AG20443 (cell line): Measurements from ENCODE around the gene BTRC.
A peak's percentile ranks its signal among the peaks of the same experiment; 100 is the strongest.

Experiments
- DNase-seq: peaks from one replicate; pipeline ENCODE4 v3.0.0; 2012; ENCODE audit warnings: low spot score, mixed read lengths

BTRC gene

DNA sequence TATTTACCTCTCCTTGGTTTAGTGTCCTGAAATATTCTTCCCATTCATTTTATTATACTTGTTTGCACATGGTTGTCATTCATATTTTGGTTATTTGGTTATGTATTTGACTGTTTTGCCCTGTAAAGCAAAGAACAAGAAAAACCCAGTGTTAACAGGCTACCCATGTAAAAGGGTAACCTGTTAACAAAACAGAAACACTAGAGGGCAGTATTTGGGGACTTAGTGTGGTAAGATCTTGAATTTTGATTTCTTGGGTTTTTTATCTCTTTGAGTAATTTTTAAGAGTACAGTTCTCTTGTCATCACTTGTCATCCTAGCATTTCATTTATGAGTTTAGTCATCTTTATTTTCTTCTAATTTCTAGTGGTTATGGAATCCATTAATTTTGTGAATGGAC is 182.8 kb downstream of the BTRC start:
- DNase-seq, result peak; percentile 26

DNA sequence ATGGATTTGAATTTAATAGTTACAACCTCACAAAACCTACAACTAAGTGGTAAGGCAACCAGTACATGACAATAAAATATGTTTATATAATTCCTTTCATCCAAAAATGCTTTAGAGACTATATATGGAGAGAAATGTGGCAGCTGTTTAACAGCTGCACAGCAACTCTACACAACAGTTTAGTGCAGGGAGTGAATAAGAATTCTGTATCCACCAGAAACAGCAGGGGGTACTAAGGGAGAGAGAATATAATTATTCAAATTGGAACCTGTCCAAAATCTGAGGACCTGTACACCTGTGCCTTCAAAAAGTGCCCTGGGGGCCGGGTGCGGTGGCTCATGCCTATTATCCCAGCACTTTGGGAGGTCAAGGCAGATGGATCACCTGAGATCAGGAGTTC is 184.5 kb downstream of the BTRC start:
- no peak for DNase-seq

DNA sequence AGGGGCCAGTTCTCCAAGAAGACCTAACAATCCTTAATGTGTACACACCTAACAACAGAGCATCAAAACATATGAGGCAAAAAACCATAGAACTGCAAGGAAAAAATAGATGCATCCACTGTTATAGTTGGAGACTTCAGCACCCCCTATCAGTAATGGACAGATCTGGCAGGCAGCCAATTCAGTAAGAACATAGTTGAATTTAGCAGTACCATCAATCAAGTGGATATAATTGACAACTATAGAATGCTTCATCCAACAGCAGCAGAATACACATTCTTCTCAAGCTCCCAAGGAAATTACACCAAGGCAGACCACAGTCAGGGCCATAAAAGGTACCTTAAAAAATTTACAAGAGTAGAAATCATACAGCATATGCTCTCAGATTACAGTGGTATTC is 191.9 kb downstream of the BTRC start:
- no peak for DNase-seq

DNA sequence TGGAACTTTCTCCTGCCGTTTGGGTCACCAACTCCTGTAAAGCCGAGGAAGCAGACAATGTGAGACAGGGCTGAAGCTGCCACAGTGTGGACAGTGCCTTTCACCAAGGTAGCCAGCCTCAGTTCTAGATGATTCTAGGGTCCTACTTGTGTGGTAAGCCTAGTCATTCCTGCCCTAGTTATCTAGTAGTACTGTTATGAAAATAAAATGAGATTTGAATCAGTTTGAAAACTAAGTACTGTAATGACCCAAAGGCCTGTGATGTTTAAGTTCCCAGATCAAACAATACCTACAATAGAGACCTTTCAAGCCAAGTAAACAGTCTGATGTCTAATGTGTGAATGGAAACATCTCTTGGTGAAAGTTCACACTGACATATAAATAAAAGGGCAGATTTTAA is 197.0 kb downstream of the BTRC start:
- no peak for DNase-seq

DNA sequence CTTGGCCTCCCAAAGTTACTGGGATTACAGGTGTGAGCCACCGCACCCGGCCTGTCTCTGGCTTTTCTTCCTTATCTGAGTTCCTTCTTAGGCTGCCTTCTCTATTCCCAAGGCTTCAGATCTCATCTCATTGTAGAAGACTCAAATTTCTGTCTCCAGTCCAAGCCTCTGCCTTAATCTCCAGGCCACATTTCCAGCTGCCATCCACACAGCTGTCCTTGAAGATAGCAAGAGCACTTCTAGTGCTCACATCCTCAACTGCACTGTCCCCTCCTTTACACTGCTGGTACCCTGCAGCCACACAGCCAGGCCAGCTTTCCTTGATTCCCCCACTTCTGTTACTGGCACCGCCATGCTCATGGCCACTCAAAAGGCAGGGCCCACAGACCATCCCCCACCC is 198.5 kb downstream of the BTRC start:
- DNase-seq, result no peak

DNA sequence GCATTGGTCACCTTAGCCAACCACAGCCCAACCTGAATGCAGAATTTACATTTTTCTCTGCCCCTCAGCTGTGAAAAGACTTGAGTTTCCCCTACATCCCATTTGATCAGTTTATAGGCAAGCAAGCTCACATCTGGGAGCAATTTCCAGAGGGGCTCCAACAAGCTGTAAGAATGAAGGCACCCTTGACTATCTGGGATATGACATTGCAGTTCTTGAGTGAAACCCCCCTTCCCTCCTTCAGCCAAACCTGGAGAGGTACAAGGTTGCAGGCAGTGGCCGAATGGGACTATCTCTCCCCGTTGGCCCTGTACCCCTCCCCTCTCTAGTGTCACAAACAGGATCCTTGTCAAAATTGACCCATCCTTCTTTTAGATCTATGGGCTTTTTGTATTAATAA is 203.6 kb downstream of the BTRC start:
- DNase-seq, result no peak

DNA sequence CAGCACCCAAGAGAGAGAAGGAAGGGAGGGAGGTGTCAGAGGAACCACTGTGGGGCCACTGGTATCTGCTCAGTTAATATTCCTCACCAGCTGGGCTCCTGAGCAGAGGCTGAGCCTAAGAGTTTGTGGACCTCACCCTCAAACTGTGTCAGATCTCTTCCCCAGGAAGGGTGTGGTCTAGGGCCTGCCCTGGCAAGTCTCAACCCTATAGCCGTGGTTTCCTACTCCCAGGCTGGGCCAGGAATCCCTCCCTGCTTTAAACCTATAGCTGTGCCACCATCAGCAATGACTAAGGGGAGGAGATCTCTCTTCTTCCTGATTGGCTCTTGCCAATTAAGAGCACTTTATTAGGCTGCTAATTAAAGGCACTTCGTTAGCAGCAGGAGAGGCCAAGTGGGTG is 204.2 kb downstream of the BTRC start:
- no peak for DNase-seq

DNA sequence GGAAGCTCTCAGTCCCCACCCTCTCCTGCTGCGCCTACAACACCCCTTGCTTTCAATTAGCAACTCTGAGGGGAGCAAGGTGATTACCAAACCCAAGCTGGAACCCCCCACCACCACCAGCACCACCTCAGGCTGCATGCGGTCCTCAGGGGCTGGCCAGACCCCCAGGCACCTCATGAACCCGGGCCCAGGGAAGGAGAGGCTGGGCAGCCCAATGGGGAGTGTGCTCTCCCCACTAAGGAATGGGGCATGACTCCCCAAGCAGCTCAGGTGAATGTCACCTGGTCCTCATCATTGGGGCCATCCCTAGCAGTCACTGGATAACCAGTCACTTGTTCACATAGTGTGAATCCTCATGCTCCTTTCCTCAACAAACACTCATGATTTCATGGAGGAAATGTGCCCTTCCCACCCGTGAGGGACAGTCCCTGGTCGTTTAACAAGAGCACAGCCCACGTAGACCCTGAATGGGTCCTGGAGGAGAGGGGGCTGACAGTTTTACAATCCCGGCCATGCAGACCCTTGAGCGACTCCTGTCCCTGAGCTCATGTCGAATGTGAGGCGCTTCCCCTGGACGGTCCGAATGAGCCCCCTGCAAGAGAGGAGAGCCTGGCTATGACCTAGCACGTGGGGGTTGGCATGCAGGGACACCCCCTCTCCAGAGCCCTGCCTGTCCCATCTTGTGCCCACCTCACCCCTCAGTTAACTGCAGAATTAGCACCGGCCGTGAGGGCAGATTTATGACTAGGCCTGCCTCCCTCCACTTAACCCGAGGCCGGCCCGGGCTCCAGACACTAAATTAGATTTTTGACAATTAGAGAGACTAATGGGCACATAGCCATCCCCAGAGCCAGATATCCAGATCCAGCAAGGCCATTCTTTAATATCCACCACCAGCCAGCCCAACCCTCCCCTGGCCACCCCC is 205.0 kb downstream of the BTRC start:
- peak; percentile 9 for DNase-seq

DNA sequence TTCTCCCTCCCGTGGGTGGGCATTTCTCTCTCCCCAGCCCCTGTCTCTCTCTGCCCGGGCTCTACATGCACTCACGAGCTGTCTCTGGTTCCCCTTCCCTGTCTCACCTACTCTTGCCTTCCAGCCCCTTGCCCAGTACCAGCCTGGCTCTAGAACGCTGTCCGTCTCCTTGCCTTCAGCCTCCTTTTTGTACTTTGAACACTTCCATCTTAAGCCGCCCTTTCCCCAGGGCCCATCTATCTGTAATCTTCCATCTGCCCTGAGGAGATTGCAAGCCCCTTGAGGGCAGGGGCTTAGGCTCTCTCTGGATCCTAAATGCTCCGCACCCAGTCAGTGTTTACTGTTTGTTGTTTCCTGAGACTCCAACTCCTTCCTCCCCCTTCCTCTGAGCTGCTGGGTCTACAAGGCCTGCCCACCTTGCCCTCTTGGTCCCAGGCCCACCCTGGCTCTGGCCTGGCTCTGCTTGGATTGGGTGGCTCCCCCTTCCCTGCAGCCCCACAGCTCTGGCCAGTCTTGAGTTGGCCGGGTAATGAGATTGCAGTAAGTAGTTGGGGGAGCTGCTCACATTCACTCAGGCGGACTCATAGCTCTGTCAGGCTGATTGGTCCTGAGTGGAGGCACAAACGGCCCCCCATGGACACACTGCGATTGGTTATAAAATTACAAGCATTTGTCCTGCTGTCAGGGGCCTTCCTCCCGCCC is 205.8 kb downstream of the BTRC start:
- DNase-seq, result peak; percentile 17

DNA sequence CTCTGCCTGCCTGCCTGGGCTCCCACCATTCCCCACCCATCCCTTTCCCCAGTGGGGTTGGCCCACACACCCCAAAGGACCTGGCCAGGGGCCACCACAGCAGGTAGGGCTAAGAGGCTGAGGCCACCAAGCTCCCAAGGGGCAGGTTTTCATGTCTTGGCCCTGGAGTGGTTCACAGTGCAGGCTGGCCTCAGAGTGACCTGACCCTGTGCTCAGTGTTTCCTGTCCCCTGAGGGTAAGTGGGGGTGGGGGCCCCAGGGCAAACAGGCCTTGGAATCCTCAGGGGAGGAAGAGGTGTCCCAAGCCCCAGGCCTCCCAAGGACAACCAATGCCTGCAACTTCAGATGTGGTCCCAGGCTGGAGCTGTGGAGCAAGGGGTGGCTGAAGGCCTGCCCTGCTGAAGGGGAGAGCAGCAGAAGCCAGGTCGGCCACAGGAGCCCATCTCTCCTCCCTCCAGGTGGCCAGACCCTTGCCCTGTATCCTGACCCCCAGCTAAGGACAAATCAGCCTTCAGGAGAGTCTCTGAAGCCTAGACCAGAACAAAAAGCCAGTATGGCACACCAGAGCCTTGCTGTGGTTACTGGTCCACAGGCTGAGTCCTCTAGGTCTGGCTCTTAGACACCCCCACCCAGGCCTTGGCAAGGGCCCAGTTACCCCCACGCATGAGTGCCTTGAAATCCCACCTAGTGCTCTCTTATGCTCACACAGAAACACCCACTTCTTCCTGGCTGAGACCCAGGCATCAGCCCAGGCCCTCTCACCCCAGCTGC is 206.5 kb downstream of the BTRC start:
- peak; percentile 8 for DNase-seq

DNA sequence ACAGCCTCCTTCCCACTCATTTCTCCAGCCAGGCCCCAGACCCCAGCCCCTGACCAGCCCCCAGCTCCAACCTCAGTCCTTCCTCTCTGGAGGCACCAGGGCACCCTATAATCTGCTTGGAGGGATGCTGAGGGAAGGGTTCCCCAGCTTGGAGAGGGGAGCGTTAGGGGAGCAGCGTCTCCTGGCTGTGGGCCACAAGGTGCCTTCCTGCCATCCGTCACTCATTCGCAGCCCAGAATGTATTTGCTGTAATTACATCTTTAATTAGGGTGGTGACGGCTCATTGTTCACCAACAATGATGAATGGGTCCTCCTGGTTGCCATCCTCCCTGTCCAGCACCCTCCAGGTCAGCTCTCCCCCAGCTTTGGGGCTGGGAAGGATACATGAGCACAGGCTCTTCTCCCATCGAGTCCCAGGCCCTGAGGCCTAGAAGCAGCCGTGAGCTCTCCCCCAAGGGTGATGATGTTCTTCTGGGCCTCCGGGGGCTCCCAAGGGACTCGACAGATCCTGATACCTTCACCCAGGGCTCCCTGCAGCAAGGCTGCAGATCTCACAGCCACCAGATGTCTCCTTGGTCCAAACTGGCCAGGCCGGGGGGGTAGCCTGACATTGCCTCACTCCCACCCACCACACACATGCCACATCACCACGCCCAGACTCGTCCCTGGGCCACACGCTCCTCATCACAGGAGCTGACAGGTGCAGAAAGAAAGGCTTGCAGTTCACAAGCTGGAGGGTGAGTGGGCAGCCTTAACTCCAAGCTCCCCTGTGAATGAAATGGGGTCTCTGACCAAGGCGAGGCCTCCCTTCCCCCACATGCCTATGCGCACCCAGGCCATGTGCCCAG is 207.3 kb downstream of the BTRC start:
- no peak for DNase-seq

DNA sequence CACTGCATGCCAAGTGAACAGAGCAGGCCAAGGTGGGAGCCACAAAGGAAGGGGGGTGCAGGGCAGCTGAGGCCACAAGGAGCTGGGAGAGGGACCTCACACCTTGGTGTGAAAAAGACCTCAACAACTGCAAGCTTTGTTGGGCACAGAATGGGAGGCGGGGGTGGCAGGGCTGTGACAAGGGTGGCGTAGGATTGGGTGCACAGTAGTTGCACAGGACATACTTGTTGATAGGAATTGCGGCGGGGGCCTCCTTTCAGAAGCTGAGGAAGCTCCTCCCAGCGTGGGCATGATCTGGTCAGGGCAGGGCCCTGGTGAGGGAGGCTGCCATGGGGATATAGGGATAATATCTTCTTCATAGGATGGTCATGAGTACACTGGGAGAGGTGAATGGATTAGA is 208.3 kb downstream of the BTRC start:
- no peak for DNase-seq

DNA sequence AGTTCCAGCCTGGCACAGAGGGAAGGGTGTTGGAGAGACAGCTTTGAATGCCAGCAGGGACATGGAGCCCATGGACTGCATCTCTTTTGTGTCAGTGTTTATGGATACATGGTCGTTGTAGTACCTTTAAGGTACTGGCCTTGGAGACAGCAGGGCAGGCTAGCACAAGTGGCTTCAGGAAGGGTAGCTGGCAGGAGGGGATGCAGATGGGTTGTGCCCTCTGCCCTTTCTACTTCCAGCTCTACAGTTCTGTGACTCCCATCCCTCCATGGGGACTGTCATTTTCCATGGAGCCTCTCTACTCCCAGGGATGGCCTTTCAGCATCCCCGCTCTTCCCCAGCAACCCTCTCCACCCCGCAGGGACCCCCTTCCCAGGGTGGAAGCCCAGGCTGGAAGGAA is 209.0 kb downstream of the BTRC start:
- DNase-seq, result no peak

DNA sequence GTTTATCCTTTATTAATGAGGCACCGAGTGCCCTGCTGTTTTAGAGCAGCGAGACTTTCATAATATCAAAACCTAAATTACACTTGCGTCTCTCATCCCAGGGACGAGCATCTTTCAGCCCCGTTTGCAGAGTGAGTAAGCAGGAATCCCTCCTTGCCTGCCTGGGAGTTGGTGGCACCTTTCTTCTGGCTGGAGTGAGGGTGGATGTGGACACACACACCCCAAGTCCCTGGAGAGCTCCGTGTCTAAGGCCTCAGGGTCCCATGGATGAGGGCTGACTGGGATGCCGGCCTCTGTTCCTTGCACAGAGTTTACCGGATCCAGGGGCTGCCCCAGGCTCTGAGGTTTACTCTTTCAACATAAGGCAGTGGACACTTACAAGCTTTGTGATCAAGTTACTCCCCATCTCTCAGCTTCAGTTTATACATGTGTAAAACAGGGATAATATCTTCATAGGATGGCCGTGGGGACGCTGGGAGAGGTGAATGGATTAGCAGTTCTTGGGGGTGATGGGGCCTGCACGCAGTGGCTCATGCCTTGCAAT is 209.6 kb downstream of the BTRC start:
- no peak for DNase-seq

DNA sequence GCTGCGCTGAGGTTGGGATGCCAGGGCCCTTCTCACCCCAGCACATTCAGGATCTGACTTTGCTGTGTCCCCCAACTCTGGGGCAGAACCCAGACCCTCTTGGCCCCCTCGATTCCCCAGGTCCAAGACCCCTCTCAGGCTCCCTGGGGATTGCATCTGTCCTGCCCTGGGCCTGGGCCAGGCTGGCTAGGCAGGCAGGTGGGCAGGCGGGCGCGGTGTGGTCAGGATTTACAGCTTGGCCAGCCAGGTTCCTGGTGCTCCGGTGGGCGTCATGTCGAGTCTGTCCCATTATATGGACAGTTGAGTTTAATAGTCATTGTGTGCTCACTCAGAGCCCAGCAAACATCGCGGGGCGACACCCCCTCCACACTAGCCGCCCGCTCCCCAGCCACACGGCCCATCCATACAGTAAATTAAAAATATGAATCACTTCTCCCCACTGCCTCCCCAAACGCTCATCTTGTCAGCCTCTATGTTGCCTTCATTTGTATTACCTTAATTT is 210.6 kb downstream of the BTRC start:
- DNase-seq, result no peak

DNA sequence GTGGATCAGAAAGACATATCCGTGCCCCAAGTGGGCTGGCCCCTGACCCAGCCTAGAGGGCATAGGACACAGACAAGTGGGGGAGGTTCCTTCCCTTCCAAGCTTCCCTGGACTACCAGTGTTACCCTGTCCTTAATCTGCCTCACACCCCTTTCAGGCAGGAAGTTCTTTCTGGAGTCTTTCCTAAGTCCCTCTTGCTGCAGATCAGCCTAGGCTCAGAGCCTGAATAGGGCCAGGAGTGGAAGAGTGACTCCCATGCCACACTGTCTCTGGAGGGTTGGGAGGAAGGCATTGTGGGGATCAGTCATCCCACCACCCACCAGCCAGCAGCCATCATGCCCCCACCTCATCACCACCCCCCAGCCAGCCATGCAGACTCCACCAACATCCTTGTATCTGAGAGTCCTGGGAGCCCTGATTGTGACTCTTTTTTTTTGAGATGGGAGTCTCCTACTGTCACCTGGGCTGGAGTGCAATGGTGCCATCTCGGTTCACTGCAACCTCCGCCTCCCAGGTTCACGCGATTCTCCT is 211.5 kb downstream of the BTRC start:
- DNase-seq, result no peak

DNA sequence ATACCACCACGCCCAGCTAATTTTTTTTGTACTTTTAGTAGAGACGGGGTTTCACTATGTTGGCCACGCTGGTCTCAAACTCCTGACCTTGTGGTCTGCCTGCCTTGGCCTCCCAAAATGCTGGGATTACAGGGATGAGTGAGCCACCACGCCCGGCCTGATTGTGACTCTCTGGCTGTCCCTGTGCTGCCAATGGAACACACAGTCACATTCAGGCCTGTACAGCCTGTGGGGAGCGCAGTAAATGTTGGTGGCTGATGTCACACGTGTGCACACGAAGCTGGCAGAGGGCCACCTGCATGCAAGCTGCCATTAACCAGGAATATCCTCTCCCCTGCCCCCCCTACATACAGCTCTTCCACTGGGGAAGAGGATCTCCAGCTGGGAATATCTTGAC is 212.0 kb downstream of the BTRC start:
- DNase-seq, result no peak

DNA sequence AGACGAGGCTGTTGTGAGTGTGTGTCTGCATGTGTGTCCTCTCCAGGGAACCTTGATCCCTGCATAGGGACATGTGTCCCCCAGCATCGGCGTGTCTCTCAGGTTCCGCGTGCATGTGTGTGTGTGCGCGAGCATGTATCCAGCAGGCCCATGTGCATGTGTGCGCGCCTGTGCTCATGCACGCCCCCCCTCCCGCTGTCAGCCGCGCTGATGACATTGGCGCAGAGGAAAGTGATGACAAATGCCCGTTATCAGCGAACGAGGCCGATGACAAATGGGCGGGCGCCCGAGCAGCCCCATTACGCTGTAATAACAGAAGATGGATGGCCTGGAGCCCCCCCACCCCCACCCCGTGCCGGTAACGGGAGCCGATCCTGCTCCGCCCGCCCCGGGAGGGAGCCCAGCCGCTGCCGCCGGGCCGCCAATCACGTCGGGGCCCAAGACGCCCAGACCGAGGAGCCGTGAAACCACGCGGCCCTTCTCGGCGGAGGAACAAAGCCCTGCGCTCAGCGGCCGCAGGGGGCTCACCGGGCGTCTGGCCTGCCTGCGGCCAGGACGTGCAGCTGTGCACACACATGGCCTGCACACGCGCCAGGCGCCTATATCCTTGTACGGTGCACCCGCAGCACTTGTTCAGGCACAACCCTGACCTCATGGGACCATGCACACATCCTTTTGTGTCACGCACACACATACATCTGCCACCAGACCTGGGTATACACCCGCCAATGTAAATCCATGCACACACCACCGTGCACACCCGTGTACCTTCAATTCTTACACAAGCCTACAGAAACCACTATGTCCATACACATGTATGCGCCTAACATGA is 212.6 kb downstream of the BTRC start:
- DNase-seq, result peak; percentile 48

DNA sequence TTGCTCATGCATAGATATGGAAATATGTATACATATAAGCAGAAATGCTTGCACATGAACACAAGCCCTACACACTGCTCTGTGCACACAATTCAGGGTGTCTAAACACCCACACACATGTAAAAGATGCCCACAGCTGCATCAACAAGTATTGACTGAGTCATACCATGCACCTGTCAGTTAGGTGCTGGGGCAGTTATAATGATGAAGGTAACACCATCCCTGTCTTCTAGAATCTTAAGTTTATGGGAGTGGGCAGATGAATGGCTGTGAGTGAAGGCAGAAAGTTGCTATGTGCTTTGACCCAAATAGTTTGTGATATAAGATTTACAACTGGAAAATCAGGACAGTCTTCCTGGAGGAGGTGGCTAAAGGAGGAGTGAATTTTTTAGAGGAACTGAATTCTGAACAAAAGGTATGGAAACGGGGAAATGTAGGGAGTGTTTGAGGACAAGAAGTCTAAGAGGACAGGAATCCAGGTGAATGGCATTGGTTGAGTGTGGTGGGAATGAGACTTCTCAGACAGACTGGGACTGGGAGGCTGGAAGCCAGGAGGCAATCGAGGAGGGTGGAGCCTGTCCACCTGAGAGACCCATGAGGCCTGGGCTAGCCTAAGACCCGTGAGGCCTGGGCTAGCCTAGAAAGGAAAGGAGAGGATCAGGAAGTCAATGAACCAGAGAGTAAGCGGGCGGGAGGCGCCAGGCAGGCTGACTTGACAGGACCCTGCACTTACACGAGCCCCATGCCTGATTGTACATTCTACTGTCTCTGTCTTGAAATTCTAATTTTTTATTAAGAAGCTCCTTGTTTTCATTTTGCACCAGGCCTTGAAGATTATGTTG is 213.4 kb downstream of the BTRC start:
- DNase-seq, result no peak
